Liver (tissue), 9 donors: ENCODE measurements around the gene SLC27A3. TPM values are rescaled to one million over a fixed set of nuclear protein-coding genes. Genes with fewer than 3 reads are reported as not detected.
A peak's percentile ranks its signal among the peaks of the same experiment; 100 is the strongest.

Experiments used
- DNase-seq: peaks from one replicate; pipeline ENCODE4 v3.0.0-alpha.2; 2017; ENCODE audit warnings: low spot score
- H3K27ac ChIP-seq, 2 donors: one replicate each; pipeline ENCODE4 v1.7.0; 2013; ENCODE audit warnings: inconsistent platforms in 2 of 2, low read length in 2 of 2, control low read depth in 1 of 2, low read depth in 1 of 2, mild to moderate bottlenecking in 1 of 2
- H3K27me3 ChIP-seq, 4 donors: one replicate each; pipeline versions ENCODE4 v1.6.1 to v1.7.0; 2013; ENCODE audit warnings: low read length in 3 of 4, inconsistent platforms in 1 of 4, mild to moderate bottlenecking in 1 of 4, moderate library complexity in 1 of 4; ENCODE audit not compliant: control insufficient read depth in 4 of 4, insufficient read depth in 4 of 4
- H3K36me3 ChIP-seq, 4 donors: one replicate each; pipeline versions ENCODE4 v1.6.1 to v1.7.0; 2013; ENCODE audit warnings: low read length in 3 of 4, mild to moderate bottlenecking in 3 of 4, low read depth in 1 of 4, moderate library complexity in 1 of 4; ENCODE audit not compliant: control insufficient read depth in 4 of 4, insufficient read depth in 3 of 4
- H3K4me1 ChIP-seq, 4 donors: one replicate each; pipeline versions ENCODE4 v1.6.1 to v1.7.0; 2013; ENCODE audit warnings: low read length in 3 of 4, mild to moderate bottlenecking in 3 of 4, moderate library complexity in 1 of 4; ENCODE audit not compliant: control insufficient read depth in 4 of 4, insufficient read depth in 4 of 4
- H3K4me3 ChIP-seq, 3 donors: one replicate each; pipeline versions ENCODE4 v1.6.1 to v1.7.0; 2013; ENCODE audit warnings: low read length in 3 of 3, control low read depth in 1 of 3, low read depth in 1 of 3, mild to moderate bottlenecking in 1 of 3
- H3K9ac ChIP-seq, 2 donors: one replicate each; pipeline ENCODE4 v1.7.0; 2013; ENCODE audit warnings: low read length in 2 of 2, mild to moderate bottlenecking in 2 of 2, moderate library complexity in 2 of 2, control low read depth in 1 of 2, low read depth in 1 of 2
- H3K9me3 ChIP-seq, 4 donors: one replicate each; pipeline versions ENCODE4 v1.6.1 to v1.7.0; 2013; ENCODE audit warnings: low read length in 3 of 4; ENCODE audit not compliant: control insufficient read depth in 4 of 4
- CTCF ChIP-seq: fragments of 150-350 bp; IDR thresholded peaks from 2 replicates; pipeline ENCODE4 v1.5.1; 2017; ENCODE audit warnings: improper control_type of control experiment, low read depth, low read length; ENCODE audit not compliant: missing input control
- EGR1 ChIP-seq, 2 donors: IDR thresholded peaks; 2 replicates each; pipeline ENCODE4 v1.6.1; 2016 to 2018; ENCODE audit warnings: antibody characterized with exemption in 2 of 2, low read depth in 2 of 2
- FOXA1 ChIP-seq: IDR thresholded peaks from 2 replicates; pipeline ENCODE4 v1.6.1; 2016; ENCODE audit warnings: antibody characterized with exemption
- GABPA ChIP-seq, 2 donors: IDR thresholded peaks in 1 of 2; conservative IDR thresholded peaks in 1 of 2; 2 replicates each; pipeline ENCODE4 v1.6.1; 2016; ENCODE audit warnings: antibody characterized with exemption in 2 of 2, mild to moderate bottlenecking in 1 of 2, moderate library complexity in 1 of 2
- HNF4A ChIP-seq, 2 donors: conservative IDR thresholded peaks; 2 replicates each; pipeline ENCODE4 v1.6.1; 2016; ENCODE audit warnings: antibody characterized with exemption in 2 of 2, mild to moderate bottlenecking in 2 of 2
- NR2F2 ChIP-seq: IDR thresholded peaks from 2 replicates; pipeline ENCODE4 v1.6.1; 2016; ENCODE audit warnings: antibody characterized with exemption
- TAF1 ChIP-seq: conservative IDR thresholded peaks from 2 replicates; pipeline ENCODE4 v1.6.1; 2016; ENCODE audit warnings: antibody characterized with exemption, mild to moderate bottlenecking
- ZBTB33 ChIP-seq: IDR thresholded peaks from 2 replicates; pipeline ENCODE4 v1.6.1; 2016; ENCODE audit warnings: antibody characterized with exemption
- WGBS: extraction: QIAGEN DNeasy Blood & Tissue Kit; methylation state at CpG from one replicate; pipeline ENCODE4 v1.1.7; 2013; 5-methylcytosine and 5-hydroxymethylcytosine counted together
- polyA plus RNA-seq, 2 donors: library from polyadenylated mRNA; stranded (reverse) in 1 of 2; unstranded in 1 of 2; fragments of 200-250 nt in 1 of 2; fragments of >200 nt in 1 of 2; fragmentation: Nextera tagmentation in 1 of 2; extraction: Ambion mirVana in 1 of 2; gene quantifications; one replicate each; pipeline versions ENCODE4 v1.2.1 to v1.2.3, GENCODE V29; 2013 to 2015
- total RNA-seq, 2 donors: library from RNA; depleted of rRNA; stranded (reverse); fragments of >200 nt; gene quantifications; one replicate each; pipeline ENCODE4 v1.2.3, GENCODE V29; 2014
- donor health status: healthy.
- donor health status: healthy.
- donor health status: healthy.
- donor health status: healthy.
- donor health status: healthy.

Gene SLC27A3
- total and polyA plus RNA-seq, 4 donors, result 18.1 to 47.4 (median 28.2) TPM

- peak; percentile 62 for TF ChIP-seq ZBTB33
- TF ChIP-seq EGR1 (IDR thresholded peaks at IDR 0.05; ENCODE audit: low read depth in 2 of 2), result no peak
- peak; percentile 78 to 93 for TF ChIP-seq GABPA (IDR thresholded peaks at IDR 0.05 in 1 of 2, conservative IDR thresholded peaks at IDR 0.05 in 1 of 2)
- TF ChIP-seq FOXA1, result no peak
These were observed 47.5 kb upstream of the SLC27A3 start, which contains the start of gene INTS3 (continued) for GRCh38 chr1:153727463-153728304.

GRCh38 chr1:153728305-153729066 is 46.7 kb upstream of the SLC27A3 start:
- H3K4me1 ChIP-seq, result peaks cover 2 to 29% (median 24%) of the 10 kb centered on the region in 4 donors

GRCh38 chr1:153730468-153730988 is 44.7 kb upstream of the SLC27A3 start:
- Histone ChIP-seq H3K27me3 (no peaks in the 10 kb centered on the region), H3K9ac (no peak overlapping the region), H3K4me3 (no peak overlapping the region), H3K9me3 (no peaks in the 10 kb centered on the region), H3K27ac (no peak overlapping the region), H3K4me1 (peaks cover 5 to 37% (median 33%) of the 10 kb centered on the region in 4 donors), H3K36me3 (peaks cover 0 to 2% (median 0%) of the 10 kb centered on the region in 4 donors)
- no peak for DNase-seq
- WGBS, result 57% methylated on average over 5 of the region's 5 CpGs
- no peak for TF ChIP-seq ZBTB33
- peak in 1 of 2 donors; percentile 40 for TF ChIP-seq HNF4A (conservative IDR thresholded peaks at IDR 0.05)

More at GRCh38 chr1:153728305-153729066, 46.7 kb upstream of the SLC27A3 start:
- Histone ChIP-seq H3K27ac (peak overlapping the region; percentile 89 to 97), H3K9ac (peak overlapping the region; percentile 91 to 95), H3K4me3 (peak overlapping the region; percentile 80 to 94 (median 88)), H3K27me3 (no peaks in the 10 kb centered on the region), H3K9me3 (no peaks in the 10 kb centered on the region), H3K36me3 (peaks cover 0 to 2% (median 0%) of the 10 kb centered on the region in 4 donors)
- TF ChIP-seq TAF1, result peak; percentile 38
- TF ChIP-seq FOXA1, result no peak
- no peak for TF ChIP-seq HNF4A (conservative IDR thresholded peaks at IDR 0.05)
- TF ChIP-seq CTCF, result no peak
- no peak for TF ChIP-seq NR2F2
- DNase-seq, result peak; percentile 52
- WGBS, result under 1% methylated on average over 19 of the region's 19 CpGs
